HepG2 (cell line): ENCODE data around the gene MOK. TPM values are rescaled to one million over a fixed set of nuclear protein-coding genes. Genes with fewer than 3 reads are reported as not detected.
A peak's percentile ranks its signal among the peaks of the same experiment; 100 is the strongest.

ENCODE experiments used
- CEBPB ChIP-seq: IDR thresholded peaks from 2 replicates; pipeline ENCODE4 v1.6.1; 2011; ENCODE audit warnings: low read depth, low read length, improper control_type of control experiment, borderline replicate concordance
- EP300 ChIP-seq, 3 experiments: sonication (generic) in 1 of 3; formaldehyde crosslinking in 1 of 3; IDR thresholded peaks; 2 replicates each; pipeline versions ENCODE4 v1.5.1 to v1.6.1; 2011 to 2020; ENCODE audit warnings: low read depth in 2 of 3, low read length in 2 of 3, borderline replicate concordance in 1 of 3, improper control_type of control experiment in 1 of 3, mild to moderate bottlenecking in 1 of 3, missing genetic modification reagents in 1 of 3, moderate library complexity in 1 of 3
- FOXC1 ChIP-seq: sonication (generic); formaldehyde crosslinking; IDR thresholded peaks from 2 replicates; pipeline ENCODE4 v1.8.0; 2022; ENCODE audit warnings: mild to moderate bottlenecking, missing genetic modification reagents, borderline replicate concordance
- FOXO1 ChIP-seq: sonication (generic); formaldehyde crosslinking; IDR thresholded peaks from 2 replicates; pipeline ENCODE4 v1.4.0; 2020; ENCODE audit warnings: missing genetic modification reagents
- HMG20A ChIP-seq: IDR thresholded peaks from 2 replicates; pipeline ENCODE4 v1.6.1; 2016; ENCODE audit warnings: borderline replicate concordance
- HNF4A ChIP-seq: sonication (generic); formaldehyde crosslinking; IDR thresholded peaks from 2 replicates; pipeline ENCODE4 v1.4.0; 2020; ENCODE audit warnings: missing genetic modification reagents
- JARID2 ChIP-seq: sonication (generic); formaldehyde crosslinking; IDR thresholded peaks from 2 replicates; pipeline ENCODE4 v1.8.1; 2023; ENCODE audit warnings: missing genetic modification reagents, inconsistent platforms; ENCODE audit not compliant: insufficient replicate concordance
- KLF15 ChIP-seq: sonication (generic); formaldehyde crosslinking; IDR thresholded peaks from 2 replicates; pipeline ENCODE4 v1.8.1; 2023; ENCODE audit warnings: borderline replicate concordance, mild to moderate bottlenecking, inconsistent platforms, missing genetic modification reagents, mixed read lengths
- MAFK ChIP-seq, 2 experiments: IDR thresholded peaks in 1 of 2; conservative IDR thresholded peaks in 1 of 2; 2 replicates each; pipeline ENCODE4 v1.6.1; 2011; ENCODE audit warnings: improper control_type of control experiment in 2 of 2, low read length in 2 of 2
- MIXL1 ChIP-seq: IDR thresholded peaks from 2 replicates; pipeline ENCODE4 v1.6.1; 2016
- MTA3 ChIP-seq: sonication (generic); formaldehyde crosslinking; IDR thresholded peaks from 2 replicates; pipeline ENCODE4 v1.4.0; 2020; ENCODE audit warnings: missing genetic modification reagents
- MTF2 ChIP-seq: sonication (generic); formaldehyde crosslinking; IDR thresholded peaks from 2 replicates; pipeline ENCODE4 v1.5.0; 2020; ENCODE audit warnings: missing genetic modification reagents, borderline replicate concordance
- NFE2L1 ChIP-seq: sonication (generic); formaldehyde crosslinking; IDR thresholded peaks from 2 replicates; pipeline ENCODE4 v1.4.0; 2020; ENCODE audit warnings: missing genetic modification reagents, mild to moderate bottlenecking, borderline replicate concordance
- RBFOX2 ChIP-seq: fragments of 200-400 bp; formaldehyde crosslinking; IDR thresholded peaks from 2 replicates; pipeline ENCODE4 v1.6.1; 2017; ENCODE audit warnings: low read depth, mild to moderate bottlenecking, low read length
- RFXANK ChIP-seq: IDR thresholded peaks from 2 replicates; pipeline ENCODE4 v1.6.1; 2016
- SIN3B ChIP-seq: fragments of 150-350 bp; IDR thresholded peaks from 2 replicates; pipeline ENCODE4 v1.6.1; 2014; ENCODE audit warnings: low read length
- ZBTB7B ChIP-seq: sonication (generic); formaldehyde crosslinking; IDR thresholded peaks from 2 replicates; pipeline ENCODE4 v1.4.0; 2020; ENCODE audit warnings: missing genetic modification reagents
- ZNF331 ChIP-seq: sonication (generic); formaldehyde crosslinking; IDR thresholded peaks from 2 replicates; pipeline ENCODE4 v1.4.0; 2020; ENCODE audit warnings: missing genetic modification reagents
- ZNF362 ChIP-seq: sonication (generic); formaldehyde crosslinking; IDR thresholded peaks from 2 replicates; pipeline ENCODE4 v1.4.0; 2020; ENCODE audit warnings: missing genetic modification reagents, mild to moderate bottlenecking, borderline replicate concordance
- ZNF383 ChIP-seq: sonication (generic); formaldehyde crosslinking; IDR thresholded peaks from 2 replicates; pipeline ENCODE4 v1.4.0; 2020; ENCODE audit warnings: missing genetic modification reagents, mild to moderate bottlenecking, borderline replicate concordance
- ZNF552 ChIP-seq: sonication (generic); formaldehyde crosslinking; IDR thresholded peaks from 2 replicates; pipeline ENCODE4 v1.9.0; 2022; ENCODE audit warnings: missing genetic modification reagents, mild to moderate bottlenecking, borderline replicate concordance
- ZNF556 ChIP-seq: sonication (generic); formaldehyde crosslinking; IDR thresholded peaks from 2 replicates; pipeline ENCODE4 v1.4.0; 2020; ENCODE audit warnings: mild to moderate bottlenecking, missing genetic modification reagents, borderline replicate concordance
- ZNF670 ChIP-seq: sonication (generic); formaldehyde crosslinking; IDR thresholded peaks from 2 replicates; pipeline ENCODE4 v1.8.0; 2022; ENCODE audit warnings: mild to moderate bottlenecking, missing genetic modification reagents, borderline replicate concordance
- ZNF746 ChIP-seq: sonication (generic); formaldehyde crosslinking; IDR thresholded peaks from 2 replicates; pipeline ENCODE4 v1.8.0; 2022; ENCODE audit warnings: mild to moderate bottlenecking, missing genetic modification reagents
- polyA plus RNA-seq, 8 experiments: library from polyadenylated mRNA; depleted of rRNA in 3 of 8; stranded (reverse) in 7 of 8; unstranded in 1 of 8; fragments of >200 nt; fragmentation: Illumina TruSeq in 4 of 8; extraction: Trizol in 4 of 8; gene quantifications; 2 replicates each; pipeline versions ENCODE4 v1.2.1 to v1.2.3, GENCODE V29; 2011 to 2016; ENCODE audit warnings: low read depth in 4 of 8, missing spikeins in 1 of 8, mixed read lengths in 1 of 8; ENCODE audit not compliant: insufficient read depth in 1 of 8
- total RNA-seq, 5 experiments: library from RNA; depleted of rRNA; stranded (reverse); fragments of >200 nt; fragmentation: Illumina TruSeq; extraction: Trizol; gene quantifications; 2 replicates each; pipeline ENCODE4 v1.2.3, GENCODE V29; 2016; ENCODE audit warnings: low read depth in 1 of 5
- TF ChIP-seq, protein P1 (sequence below): sonication (generic); formaldehyde crosslinking; IDR thresholded peaks from 2 replicates; pipeline ENCODE4 v1.4.0; 2020; ENCODE audit warnings: missing genetic modification reagents, mild to moderate bottlenecking, borderline replicate concordance
- TF ChIP-seq, protein P2 (sequence below): sonication (generic); formaldehyde crosslinking; IDR thresholded peaks from 2 replicates; pipeline ENCODE4 v1.4.0; 2020; ENCODE audit warnings: missing genetic modification reagents

Gene MOK
- total and polyA plus RNA-seq, 2 of the 13 experiments (the other 11 are each of a cell fraction or from before 2014, with no cell fraction given): 15.3 to 16.9 TPM

DNA sequence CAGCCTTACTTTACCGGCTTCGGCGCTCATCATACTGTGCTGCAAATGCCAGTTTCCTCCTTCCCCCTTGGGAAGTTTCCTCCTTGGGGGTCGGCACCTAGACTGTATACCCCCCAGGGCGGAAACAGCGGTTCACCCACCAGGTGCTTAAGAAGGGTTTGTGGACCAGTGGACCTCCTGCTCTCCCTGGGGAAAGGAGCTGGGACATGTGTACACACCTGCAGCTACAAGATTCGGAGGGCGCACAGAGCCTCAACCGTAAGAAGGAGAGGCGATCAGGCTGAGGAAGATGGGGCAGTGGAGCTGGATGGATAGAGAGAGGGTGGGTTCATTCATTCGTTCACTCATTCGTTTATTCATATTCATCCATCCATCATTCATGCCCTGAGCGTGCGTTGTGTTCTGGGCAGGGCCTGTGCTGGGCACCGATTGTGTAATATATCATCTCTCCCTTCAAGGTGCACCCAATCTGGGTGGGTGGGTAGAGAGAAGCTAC lies 13.9 kb upstream of the MOK start (continued):
- TF ChIP-seq ZNF383 (CRISPR knock-in tag) (no peak), NFE2L1 (CRISPR knock-in tag) (no peak), JARID2 (CRISPR knock-in tag) (no peak), ZNF331 (no peak), EP300 (IDR thresholded peaks at IDR 0.05; ENCODE audit: low read depth in 2 of 2, low read length in 2 of 2) (no peak), EP300 (CRISPR knock-in tag; IDR thresholded peaks at IDR 0.05; ENCODE audit: borderline replicate concordance) (0 out of 2 replicates have a peak, but pooled peaks have one; percentile 9), RFXANK (CRISPR knock-in tag) (no peak), MIXL1 (CRISPR knock-in tag) (no peak), SIN3B (no peak), MTF2 (0 out of 2 replicates have a peak, but pooled peaks have one; percentile 24), FOXO1 (CRISPR knock-in tag) (no peak), ZNF556 (no peak), HNF4A (CRISPR knock-in tag) (no peak), FOXC1 (CRISPR knock-in tag) (no peak), ZNF746 (no peak), CEBPB (0 out of 2 replicates have a peak, but pooled peaks have one; percentile 47), HMG20A (CRISPR knock-in tag) (no peak), MTA3 (CRISPR knock-in tag) (no peak), ZNF362 (CRISPR knock-in tag) (no peak), RBFOX2 (no peak), ZNF552 (CRISPR knock-in tag) (no peak), MAFK (conservative IDR thresholded peaks at IDR 0.05 in 1 of 2, IDR thresholded peaks at IDR 0.05 in 1 of 2; ENCODE audit: low read length in 2 of 2) (no peak), ZBTB7B (CRISPR knock-in tag) (no peak), ZNF670 (no peak), KLF15 (CRISPR knock-in tag) (no peak)
- TF ChIP-seq, protein P1, sequence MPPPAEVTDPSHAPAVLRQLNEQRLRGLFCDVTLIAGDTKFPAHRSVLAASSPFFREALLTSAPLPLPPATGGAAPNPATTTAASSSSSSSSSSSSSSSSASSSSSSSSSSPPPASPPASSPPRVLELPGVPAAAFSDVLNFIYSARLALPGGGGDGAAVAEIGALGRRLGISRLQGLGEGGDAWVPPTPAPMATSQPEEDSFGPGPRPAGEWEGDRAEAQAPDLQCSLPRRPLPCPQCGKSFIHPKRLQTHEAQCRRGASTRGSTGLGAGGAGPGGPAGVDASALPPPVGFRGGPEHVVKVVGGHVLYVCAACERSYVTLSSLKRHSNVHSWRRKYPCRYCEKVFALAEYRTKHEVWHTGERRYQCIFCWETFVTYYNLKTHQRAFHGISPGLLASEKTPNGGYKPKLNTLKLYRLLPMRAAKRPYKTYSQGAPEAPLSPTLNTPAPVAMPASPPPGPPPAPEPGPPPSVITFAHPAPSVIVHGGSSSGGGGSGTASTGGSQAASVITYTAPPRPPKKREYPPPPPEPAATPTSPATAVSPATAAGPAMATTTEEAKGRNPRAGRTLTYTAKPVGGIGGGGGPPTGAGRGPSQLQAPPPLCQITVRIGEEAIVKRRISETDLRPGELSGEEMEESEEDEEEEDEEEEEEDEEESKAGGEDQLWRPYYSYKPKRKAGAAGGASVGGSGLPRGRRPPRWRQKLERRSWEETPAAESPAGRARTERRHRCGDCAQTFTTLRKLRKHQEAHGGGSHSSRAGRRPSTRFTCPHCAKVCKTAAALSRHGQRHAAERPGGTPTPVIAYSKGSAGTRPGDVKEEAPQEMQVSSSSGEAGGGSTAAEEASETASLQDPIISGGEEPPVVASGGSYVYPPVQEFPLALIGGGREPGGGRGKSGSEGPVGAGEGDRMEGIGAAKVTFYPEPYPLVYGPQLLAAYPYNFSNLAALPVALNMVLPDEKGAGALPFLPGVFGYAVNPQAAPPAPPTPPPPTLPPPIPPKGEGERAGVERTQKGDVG (CRISPR knock-in tag): no peak
- TF ChIP-seq, protein P2, sequence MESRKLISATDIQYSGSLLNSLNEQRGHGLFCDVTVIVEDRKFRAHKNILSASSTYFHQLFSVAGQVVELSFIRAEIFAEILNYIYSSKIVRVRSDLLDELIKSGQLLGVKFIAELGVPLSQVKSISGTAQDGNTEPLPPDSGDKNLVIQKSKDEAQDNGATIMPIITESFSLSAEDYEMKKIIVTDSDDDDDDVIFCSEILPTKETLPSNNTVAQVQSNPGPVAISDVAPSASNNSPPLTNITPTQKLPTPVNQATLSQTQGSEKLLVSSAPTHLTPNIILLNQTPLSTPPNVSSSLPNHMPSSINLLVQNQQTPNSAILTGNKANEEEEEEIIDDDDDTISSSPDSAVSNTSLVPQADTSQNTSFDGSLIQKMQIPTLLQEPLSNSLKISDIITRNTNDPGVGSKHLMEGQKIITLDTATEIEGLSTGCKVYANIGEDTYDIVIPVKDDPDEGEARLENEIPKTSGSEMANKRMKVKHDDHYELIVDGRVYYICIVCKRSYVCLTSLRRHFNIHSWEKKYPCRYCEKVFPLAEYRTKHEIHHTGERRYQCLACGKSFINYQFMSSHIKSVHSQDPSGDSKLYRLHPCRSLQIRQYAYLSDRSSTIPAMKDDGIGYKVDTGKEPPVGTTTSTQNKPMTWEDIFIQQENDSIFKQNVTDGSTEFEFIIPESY (CRISPR knock-in tag): no peak
